GM03348 (cell line): Measurements from ENCODE around the gene CDC25C.
"Not testable (repeated sequence)": the region's sequence is repeated elsewhere in the genome, so short reads cannot be mapped to it uniquely, and the experiment has no call there.

Source experiments
- DNase-seq: peaks from one replicate; pipeline ENCODE4 v3.0.0; 2012; ENCODE audit warnings: low spot score

CDC25C gene

DNA sequence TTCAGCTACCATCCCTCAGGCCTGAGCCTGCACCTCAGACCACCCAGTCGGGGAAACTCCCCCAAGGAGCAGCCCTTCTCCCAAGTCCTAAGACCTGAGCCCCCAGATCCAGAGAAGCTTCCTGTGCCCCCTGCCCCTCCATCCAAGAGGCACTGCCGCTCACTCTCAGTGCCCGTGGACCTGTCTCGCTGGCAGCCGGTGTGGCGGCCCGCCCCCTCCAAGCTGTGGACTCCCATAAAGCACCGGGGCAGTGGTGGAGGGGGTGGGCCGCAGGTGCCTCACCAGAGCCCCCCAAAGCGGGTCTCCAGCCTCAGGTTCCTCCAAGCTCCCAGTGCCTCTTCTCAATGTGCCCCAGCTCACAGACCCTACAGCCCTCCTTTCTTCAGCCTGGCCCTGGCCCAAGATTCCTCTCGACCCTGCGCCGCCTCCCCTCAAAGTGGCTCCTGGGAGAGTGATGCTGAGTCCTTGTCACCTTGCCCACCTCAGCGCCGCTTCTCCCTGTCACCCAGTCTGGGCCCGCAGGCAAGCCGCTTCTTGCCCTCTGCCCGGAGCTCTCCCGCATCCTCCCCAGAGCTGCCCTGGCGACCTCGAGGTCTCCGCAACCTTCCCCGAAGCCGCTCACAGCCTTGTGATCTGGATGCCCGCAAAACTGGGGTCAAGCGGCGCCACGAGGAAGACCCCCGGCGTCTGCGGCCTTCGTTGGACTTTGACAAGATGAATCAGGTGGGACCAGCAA is 13.5 kb upstream of the CDC25C start:
- no peak for DNase-seq

DNA sequence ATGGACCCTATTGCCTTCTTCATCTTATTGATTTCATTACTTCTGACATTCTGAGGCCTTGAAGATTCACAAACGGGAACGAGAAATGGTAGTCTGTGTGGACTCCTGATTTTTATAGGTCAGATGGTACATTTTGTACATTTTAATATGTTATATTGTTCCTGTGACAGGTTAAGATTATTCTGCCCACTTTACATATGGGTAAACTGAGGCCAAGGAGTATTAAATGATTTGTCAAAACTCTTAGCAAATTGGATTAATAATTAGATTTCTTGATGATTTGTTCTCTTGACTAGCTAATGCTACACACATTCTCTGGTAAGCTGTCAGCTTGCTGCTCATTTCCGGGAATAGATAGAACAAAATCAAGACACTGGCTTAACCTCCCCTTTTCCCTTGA is 8.4 kb upstream of the CDC25C start:
- DNase-seq, result no peak

GRCh38 chr5:138339464-138339863 is 7.9 kb upstream of the CDC25C start:
- no peak for DNase-seq

DNA sequence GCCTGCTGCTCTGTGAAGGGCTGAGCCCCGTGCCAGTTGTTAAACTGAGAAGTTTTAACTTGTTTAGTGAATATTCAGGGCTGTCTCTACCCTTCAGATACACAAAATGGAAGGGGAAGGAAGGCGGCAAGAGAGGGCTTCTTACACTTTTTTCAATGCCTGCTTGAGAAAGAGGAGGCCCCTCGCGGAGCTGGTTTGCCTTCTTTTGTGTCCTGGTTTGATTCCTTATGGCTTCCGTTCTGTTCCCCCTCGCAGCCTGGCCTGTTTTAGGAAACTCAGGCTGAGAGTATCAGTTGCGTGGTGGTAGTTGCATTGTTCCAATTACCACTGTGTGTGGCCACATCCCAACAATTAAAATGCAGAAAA is 7.5 kb upstream of the CDC25C start:
- DNase-seq, result peak; percentile 23

DNA sequence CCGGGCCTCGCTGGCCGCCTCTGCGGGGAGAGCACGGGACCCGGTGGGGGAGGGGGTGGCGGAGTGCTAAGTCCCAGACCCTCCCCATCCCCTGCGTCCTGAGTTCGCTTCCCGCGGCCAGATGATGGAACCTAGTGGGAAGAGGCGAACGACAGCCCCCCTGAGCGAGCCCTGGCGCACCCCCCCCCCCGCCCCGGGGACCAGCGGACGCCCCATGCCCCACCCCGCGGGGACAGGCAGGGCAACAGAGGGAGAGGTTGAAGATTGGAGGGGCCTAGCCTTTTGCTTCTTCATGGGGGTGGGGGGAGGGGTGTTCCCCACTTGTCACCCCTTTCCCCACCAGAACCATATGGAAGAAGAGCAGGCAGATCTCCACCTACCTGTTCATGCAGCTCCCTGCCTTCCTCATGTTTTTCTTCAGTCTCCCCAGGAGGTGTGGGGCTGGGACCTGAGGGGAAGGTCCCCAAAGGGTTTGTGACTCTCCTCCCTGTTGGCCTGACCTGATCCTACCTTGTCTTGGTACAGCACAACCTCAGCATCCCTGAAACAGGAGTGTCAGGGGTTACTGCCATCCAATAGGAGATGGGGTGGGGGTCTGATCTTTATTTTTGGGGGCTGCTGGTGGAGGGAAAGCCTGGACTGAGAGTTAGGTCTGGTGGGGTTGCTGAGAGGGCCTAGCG is 6.9 kb upstream of the CDC25C start:
- no peak for DNase-seq

DNA sequence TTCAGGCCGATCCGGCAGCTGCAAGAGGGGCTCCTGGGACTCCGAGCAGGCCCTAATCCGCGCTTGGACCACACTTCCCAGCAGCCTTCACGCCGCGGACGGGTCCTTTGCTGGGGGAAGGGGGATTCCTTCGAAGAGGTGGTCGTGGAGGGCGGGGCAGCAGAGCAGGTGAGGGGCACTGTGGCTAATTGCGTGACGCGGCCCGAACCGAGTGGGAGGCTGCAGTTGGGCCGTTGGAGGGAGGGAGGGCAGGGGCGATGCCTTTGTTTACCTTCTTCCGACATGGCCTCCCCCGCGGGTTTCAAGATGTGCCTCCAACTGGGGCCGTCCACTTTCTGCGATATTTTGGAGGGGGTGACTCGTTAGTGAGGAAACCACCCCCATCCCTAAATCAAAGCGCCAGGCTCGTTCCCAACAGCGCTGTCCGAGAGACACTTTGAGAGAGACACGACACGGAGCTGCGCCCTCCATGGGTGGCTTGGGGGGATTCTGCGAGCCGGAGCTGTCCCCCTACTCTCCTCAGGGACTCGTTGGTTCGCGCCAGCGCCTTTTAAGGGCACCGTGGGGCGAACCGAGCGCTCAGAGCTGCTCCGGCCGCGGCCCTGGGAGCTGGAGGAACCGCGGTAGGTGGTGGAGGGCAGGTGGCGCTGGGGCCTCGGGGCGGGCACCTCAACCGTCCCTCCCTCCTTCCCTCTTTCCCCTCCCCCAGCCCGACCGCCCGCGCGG is 6.2 kb upstream of the CDC25C start, which contains the start of gene FAM53C:
TSS of gene FAM53C (plus strand) at position 582 of the 726 bp plus-strand sequence. CDS start 3,070 bp downstream, outside the sequence.
- peak; percentile 92 for DNase-seq

GRCh38 chr5:138336952-138337684 is 5.5 kb upstream of the CDC25C start:
- peak; percentile 85 for DNase-seq

- no peak for DNase-seq
These were observed 3.4 kb upstream of the CDC25C start for GRCh38 chr5:138334867-138335447.

- no peak for DNase-seq
These were observed 673 bp downstream of the CDC25C start for GRCh38 chr5:138330813-138331448.

- not testable (repeated sequence) for DNase-seq
These were observed 13.4 kb downstream of the CDC25C start for GRCh38 chr5:138318211-138318610.

- no peak for DNase-seq
These were observed 15.2 kb downstream of the CDC25C start for GRCh38 chr5:138316355-138316754.

GRCh38 chr5:138315751-138316278 is 15.8 kb downstream of the CDC25C start:
- DNase-seq, result no peak

- DNase-seq, result no peak
These were observed 25.8 kb downstream of the CDC25C start for GRCh38 chr5:138305797-138306196.

GRCh38 chr5:138303372-138303771 is 28.2 kb downstream of the CDC25C start:
- DNase-seq, result peak; percentile 27

- no peak for DNase-seq
These were observed 42.3 kb downstream of the CDC25C start for GRCh38 chr5:138289296-138289695.

DNA sequence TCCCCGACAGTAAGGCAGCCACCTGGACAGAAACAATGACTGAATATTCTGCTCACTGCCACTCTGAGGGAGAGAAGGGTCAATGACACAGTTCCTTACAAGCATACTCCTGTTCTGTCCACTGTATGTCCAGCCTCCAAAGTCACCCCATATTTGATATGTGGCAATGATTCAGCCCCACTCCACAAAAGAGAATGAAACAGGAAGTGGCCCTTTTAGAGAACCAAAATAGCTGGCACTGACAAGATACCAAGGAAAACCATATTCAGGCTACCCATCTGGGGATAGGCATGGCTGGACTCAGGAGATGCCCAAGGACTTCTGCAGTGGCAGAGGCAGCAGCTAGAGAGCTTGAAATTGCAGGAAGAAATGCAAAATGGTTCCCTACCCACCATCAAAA is 44.4 kb downstream of the CDC25C start:
- DNase-seq, result no peak

DNA sequence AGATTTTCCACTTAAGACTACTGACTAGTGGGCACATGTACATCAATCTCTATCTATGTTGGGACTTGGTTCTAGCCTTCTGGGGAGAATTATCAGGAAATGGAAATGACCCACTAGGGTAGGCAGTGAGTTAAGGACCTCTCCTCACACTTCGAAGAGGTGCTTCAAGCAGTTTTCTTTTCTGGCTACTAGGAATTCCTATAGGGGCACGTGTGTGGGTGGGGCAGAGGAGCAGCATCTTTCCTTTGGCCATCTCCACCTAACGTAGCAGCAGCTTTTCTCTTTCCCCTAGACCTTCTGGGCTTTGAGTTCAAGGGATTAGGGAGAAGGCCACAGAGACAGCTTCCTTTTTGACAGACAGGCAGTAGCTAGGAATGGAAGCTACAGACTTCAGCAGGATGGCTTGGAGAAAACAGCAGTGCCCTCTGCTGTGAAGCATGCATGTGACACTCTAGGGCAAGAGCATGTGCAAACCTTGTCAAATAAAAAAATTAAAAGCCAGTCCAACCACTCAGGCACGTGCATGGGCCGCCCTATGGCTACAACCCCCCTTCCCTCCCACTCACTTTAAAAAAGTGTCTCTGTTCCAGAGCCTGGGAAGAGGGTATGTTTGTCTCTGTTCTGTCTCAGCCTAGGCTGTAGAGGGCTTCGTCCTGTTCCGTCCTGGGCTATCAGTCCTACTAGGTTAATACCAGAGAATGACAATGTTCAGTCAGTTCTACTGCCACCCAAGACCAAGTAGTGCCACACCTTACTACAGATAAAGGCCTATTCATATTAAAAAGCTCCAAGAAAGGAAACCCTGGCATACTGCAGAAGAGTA is 48.5 kb downstream of the CDC25C start:
- DNase-seq, result peak; percentile 68

DNA sequence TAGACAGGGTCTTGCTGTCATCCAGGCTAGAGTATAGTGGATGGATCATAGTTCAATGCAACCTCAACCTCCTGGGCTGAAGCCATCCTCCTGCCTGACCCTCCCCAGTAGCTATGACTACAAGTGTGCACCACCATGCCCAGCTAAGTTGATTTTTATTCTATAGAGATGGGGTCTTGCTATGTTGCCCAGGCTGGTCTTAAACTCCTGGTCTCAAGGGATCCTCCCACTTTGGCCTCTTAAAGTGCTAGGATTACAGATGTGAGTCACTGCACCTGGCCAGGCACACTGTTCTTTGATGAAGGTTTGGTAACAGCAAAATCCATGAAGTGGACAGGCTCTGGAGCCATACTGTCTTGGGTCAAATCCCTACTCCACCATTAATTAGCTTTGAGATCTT is 50.7 kb downstream of the CDC25C start:
- DNase-seq, result no peak

GRCh38 chr5:138276402-138277054 is 55.1 kb downstream of the CDC25C start:
- no peak for DNase-seq

GRCh38 chr5:138275895-138276294 is 55.7 kb downstream of the CDC25C start:
- no peak for DNase-seq
